HG02981 (cell line): Measurements from ENCODE around the gene FILIP1L.

ENCODE experiments used
- ATAC-seq: cut with Tn5 transposase; IDR thresholded peaks from one replicate; pipeline ENCODE4 v1.9.1; 2021; ENCODE audit warnings: mild to moderate bottlenecking, moderate library complexity; ENCODE audit not compliant: unreplicated experiment

FILIP1L gene

GRCh38 chr3:100045696-100046095, 68.6 kb downstream of the FILIP1L start:
- ATAC-seq = no peak

GRCh38 chr3:100044369-100044768, 69.9 kb downstream of the FILIP1L start:
- ATAC-seq = peak; percentile 68

GRCh38 chr3:100043271-100043670, 71.0 kb downstream of the FILIP1L start:
- no peak for ATAC-seq

GRCh38 chr3:100042166-100042981, 71.9 kb downstream of the FILIP1L start:
- no peak for ATAC-seq

GRCh38 chr3:100041328-100041749, 73.0 kb downstream of the FILIP1L start:
- no peak for ATAC-seq

GRCh38 chr3:100040451-100041225, 73.7 kb downstream of the FILIP1L start:
- no peak for ATAC-seq

- no peak for ATAC-seq
Measured at GRCh38 chr3:100039075-100039474, 75.2 kb downstream of the FILIP1L start.

- no peak for ATAC-seq
Measured at GRCh38 chr3:100033903-100034471, 80.3 kb downstream of the FILIP1L start.

- ATAC-seq = no peak
Measured at GRCh38 chr3:100033184-100033583, 81.1 kb downstream of the FILIP1L start.

GRCh38 chr3:100032243-100032642, 82.1 kb downstream of the FILIP1L start:
- no peak for ATAC-seq

GRCh38 chr3:100030914-100031425, 83.3 kb downstream of the FILIP1L start:
- no peak for ATAC-seq

- ATAC-seq = peak; percentile 51
Measured at GRCh38 chr3:100030346-100030745, 84.0 kb downstream of the FILIP1L start.

GRCh38 chr3:100029689-100030088, 84.6 kb downstream of the FILIP1L start:
- ATAC-seq = no peak

- no peak for ATAC-seq
Measured at GRCh38 chr3:100029052-100029451, 85.2 kb downstream of the FILIP1L start.

GRCh38 chr3:100027321-100027720, 87.0 kb downstream of the FILIP1L start:
- no peak for ATAC-seq

GRCh38 chr3:100024520-100025303, 89.6 kb downstream of the FILIP1L start:
- ATAC-seq = no peak

- no peak for ATAC-seq
Measured at GRCh38 chr3:100023595-100023994, 90.7 kb downstream of the FILIP1L start.

- ATAC-seq = no peak
Measured at GRCh38 chr3:100023150-100023549, 91.2 kb downstream of the FILIP1L start.

- no peak for ATAC-seq
Measured at GRCh38 chr3:100022506-100022905, 91.8 kb downstream of the FILIP1L start.

GRCh38 chr3:100020876-100021644, 93.2 kb downstream of the FILIP1L start:
- ATAC-seq = no peak
